Measurements from ENCODE around the gene DPF1.
"Not testable (repeated sequence)": the region's sequence is repeated elsewhere in the genome, so short reads cannot be mapped to it uniquely, and the experiment has no call there.

DPF1 gene

DNA sequence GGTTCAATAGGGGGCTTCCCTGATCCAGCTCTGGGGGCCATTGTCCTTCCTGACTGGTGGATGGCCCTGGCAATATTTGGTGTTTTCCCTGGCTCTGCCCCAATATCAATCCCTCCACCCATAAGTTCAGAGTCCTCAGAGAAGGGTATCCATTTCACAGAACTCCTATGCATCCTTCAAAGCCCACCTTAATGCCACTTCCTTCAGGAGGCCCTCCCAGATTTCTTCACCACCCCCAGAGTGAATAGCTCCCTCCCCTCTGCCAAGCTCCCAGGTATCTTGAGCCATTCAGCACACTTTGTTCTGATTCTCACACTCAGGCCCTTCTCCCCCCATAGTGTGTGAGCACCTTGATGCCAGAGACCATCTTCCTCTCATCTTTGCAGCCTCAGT is 26.4 kb upstream of the DPF1 start:
- no peak for DNase-seq

DNA sequence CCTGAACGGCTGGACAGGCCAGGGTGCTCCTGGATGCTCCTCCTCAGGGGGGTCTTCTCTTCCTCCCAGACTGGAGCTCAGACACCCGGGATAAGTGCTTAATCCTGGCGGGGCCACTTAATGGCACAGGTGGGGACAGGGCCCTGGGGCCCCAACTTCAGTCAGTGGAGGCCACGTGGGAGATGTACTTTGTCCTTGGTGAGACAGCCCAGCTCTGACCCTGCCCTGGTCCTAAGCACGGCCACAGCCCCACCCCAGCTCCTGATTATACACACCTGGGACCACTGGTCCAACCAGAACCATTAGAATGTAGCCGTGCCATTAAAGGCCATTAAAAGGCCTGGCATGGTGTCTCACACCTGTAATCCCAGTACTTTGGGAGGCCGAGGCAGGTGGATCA is 24.4 kb upstream of the DPF1 start:
- no peak for DNase-seq

DNA sequence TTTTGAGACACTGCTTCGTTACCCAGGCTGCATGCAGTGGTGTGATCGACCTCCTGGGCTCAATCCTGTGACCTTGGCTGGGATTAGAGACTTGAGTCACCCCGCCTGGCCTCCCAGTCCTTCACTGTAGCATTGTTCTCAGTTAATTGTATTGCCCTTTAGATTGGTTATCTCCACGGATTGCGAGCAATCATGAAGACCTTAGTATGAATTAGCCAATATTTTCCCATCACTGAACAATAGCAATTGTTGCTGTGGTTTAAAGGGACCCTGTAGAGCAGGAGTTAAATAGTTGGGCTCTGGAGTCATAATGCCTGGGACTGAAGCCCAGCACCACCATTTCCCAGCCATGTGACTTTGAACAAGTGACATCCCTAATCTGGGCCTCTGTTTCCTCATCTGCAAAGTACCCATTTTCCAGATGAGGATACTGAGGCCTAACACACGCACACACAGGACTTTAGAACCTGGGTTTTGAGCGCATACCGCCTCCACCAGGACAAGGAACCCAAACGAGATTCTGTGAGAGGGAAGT is 23.8 kb upstream of the DPF1 start:
- no peak for DNase-seq

DNA sequence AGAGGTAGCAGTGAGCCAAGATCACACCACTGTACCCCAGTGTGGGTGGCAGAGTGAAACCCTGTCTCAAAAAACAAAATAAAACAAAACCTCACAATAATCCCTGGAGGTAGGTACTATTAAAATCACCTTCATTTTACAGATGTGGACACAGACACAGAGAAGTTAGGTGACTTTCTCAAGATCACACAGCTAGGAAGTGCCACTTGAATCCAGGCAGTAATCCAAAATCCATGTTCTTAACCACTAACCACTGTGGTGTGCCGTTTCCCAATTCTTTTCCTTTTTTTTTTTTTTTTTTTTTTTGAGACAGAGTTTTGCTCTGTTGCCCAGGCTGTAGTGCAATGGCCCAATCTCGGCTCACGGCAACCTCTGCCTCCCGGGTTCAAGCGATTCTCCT is 23.1 kb upstream of the DPF1 start:
- no peak for DNase-seq

DNA sequence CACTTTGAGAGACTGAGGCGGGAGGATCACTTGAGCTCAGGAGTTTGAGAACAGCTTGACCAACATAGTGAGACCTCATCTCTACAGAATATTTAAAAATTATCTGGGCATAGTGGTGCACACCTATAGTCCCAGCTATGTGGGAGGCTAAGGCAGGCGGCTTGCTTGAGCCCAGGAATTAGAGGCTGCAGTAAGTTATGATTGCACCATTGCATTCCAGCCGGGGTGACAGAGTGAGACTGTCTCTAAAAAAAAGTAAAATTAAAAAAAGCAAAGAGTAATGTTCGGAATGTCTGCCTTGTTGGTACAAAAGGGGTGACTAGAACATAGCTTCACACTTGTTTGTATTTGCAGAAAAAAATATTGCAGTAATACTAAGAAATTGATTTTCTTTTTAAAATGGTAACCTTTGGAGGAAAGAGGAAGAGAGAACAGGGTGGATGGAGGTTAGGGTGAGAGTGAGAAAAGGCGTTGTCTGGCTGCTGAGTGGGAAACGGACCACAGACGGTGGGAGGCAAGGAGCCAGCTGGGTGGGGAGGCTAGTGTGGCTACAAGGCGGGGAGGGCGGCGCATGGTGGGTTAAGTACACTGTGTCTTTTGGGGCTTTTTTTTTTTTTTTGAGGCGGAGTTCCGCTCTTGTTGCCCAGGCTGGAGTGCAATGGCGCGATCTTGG is 21.9 kb upstream of the DPF1 start:
- DNase-seq: no peak

DNA sequence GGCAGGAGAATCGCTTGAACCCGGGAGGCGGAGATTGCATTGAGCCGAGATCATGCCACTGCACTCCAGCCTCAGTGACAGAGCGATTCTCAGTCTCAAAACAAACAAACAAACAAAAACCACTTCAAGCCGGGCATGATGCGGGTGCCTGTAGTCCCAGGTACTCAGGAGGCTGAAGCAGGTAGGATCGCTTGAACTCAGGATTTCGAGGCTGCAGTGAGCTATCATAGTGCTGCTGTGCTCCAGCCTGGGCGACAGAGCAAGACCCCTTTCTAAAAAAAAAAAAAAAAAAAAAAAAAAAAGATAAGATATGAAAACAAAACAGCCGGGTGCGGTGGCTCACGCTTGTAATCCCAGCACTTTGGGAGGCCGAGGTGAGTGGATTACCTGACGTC is 19.3 kb upstream of the DPF1 start:
- no peak for DNase-seq

DNA sequence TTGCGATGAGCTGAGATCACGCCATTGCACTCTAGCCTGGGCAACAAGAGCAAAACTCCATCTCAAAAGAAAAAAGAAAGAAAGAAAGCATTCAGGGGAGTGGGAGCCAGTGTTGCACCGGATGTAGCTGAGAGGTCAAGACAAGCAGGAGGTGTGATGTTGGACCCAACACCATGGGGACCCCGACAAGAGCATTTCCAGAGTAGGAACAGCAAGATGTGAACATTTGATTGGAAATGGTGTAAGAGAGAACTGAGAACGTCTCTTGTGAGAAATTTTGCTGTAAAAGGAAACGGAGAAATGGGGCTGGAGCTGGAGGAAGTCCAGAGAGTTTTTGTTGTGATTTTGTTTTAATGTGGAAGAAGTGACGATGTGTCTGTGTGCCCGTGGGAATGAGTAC is 15.8 kb upstream of the DPF1 start:
- no peak for DNase-seq

DNA sequence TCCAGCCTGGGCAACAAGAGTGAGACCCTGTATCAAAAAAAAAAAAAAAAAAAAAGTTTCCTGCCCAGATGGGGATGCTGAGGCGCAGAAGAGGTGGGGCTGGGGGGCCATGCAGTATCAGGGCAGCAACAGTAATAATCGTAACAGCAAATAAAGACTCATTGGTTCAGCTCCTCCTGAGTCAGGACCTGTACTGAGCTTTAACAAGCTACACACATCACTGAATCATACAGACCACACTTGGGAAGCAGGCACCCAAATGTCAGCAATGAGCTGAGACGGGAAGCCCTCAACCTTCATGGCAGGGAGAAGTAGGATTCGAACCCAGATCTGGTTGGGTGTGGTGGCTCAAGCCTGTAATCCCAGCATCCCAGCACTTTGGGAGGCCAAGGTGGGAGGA is 10.6 kb upstream of the DPF1 start:
- DNase-seq: no peak

DNA sequence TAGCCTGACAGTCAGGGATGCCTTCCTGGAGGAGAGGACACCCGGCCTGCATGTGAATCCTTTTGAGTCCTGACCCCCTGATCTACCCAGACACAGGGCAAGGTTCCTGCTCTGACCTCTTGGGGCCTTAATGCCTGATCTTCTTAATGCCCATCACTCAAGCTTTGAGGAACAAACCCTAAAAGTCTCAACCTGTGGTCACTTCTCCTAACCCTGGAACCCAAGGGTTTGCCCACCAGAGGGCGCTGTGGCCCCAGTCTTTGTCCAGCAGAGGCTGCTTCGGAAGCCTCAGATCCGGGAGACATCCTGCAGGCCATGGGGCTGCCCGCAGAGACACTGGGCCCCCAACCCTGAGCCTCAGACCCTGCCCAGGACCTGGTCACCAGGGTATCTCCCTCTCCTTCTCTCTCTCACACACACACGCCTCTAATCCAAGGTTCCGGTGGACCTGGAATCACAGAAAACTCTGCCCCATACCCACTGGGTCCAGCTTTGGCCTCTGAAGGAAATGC is 9.8 kb upstream of the DPF1 start:
- peak; percentile 36 for DNase-seq

DNA sequence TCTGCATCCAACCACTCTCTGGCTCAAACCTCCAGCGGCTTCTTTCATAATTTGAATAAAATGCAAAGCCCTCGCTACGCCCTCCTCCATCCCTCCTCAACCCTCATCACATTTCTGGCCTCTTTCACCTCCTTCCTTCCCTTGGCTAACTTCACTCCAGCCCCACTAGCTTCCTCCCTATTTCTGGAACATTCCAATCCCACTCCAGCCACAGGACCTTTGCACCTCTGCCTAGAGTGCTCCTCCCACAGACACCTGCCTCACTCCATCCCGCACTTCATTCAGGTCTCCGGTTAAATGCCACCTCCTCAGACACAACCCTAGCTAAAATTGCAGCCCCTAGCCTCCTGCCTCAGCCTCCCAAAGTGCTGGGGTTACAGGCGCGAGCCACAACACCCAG is 7.9 kb upstream of the DPF1 start:
- no peak for DNase-seq

DNA sequence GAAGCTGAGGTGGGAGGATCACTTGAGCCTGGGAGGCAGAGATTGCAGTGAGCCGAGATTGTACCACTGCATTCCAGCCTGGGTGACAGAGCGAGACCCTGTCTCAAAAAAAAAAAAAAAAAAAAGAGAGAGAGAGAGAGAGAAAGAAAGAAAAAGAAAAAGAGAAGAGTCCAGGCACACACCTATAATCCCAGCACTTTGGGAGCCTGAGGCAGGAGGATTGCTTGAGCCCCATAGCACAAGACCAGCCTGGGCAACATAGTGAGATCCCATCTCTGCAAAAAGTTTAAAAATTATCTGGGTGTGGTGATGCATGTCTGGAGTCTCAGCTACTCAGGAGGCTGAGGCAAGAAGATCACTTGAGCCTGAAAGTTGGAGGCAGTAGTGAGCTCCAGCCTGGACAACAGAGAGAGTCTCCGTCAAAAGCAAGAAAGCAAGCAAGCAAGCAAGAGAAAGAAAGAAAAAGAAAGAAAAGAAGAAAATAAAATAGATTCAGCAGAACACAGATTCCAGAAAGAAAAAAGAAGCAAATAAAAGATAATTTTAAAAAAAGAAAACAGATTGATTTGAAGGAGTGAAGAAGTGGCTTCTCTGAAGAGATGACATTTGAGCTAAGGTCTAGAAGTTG is 6.6 kb upstream of the DPF1 start:
- DNase-seq: not testable (repeated sequence)

DNA sequence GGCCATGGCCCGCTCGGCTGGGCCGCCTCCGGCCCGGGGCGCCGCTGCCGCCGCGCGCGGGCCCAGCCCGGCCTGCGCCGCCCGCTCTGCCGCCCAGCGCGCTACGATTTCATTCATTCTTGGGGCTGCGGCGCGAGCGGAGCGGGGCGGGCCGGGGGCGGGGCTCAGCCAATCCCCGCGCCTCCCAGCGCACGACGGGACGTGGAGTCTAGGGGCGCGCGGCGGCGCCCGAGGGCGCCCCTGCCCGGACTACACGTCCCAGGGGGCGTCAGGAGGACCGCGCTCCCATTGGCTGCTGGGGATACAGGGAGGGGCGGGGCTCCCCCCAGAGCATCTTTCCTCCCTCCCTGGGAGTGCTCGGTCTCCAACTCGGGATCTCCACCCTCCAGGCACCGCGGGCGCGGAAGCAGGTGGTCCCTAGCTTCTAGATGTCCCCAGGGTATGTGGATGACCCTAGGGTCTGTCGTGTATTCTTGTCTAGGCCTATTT is 5.6 kb upstream of the DPF1 start:
- DNase-seq: peak; percentile 94

DNA sequence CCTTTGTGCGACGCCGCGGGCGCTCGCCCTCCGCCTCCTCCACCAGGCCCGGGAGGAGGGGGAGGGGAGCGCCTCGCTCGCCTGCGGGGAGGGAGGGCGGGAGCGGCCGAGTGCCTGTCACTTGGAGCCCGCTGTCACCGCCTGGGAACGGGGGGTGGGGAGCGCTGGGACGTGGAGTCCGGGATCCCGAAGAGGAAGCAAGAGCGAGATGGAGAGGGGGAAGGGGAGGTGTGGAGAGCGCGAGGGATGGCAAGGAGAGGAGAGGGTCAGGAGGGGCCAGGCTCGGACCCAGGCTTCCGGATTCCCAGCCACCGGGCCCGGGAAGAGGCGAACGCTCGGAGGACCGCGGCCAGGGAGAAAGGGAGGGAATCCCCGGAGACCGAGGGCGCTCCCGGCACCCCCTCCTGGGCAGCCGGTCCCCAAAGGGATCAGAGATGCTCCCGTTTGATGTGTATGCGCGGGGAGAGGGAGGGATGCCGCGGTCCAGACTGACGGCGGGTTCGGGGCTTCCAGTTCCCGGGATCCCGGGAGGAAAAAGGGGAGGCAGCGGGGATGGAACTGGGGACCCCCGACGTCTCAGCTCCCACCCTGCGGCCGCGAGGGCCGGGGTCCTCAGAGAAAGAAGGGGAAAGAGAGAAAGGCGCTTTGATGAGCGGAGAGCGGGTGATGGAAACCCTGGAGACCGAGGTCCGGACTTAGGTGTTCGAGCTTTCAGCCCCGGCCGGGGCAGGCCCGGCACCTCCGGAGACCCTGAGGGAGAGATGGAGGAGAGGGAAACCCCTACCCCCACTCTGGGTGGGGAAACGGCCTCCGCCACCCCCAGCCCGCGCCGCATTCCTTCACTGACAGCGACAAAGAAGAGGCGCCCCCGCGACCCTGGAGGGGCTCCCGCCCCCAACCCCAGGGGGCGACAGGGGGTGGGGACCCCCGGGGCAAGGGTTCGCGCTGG is 4.7 kb upstream of the DPF1 start:
- DNase-seq: peak; percentile 41

DNA sequence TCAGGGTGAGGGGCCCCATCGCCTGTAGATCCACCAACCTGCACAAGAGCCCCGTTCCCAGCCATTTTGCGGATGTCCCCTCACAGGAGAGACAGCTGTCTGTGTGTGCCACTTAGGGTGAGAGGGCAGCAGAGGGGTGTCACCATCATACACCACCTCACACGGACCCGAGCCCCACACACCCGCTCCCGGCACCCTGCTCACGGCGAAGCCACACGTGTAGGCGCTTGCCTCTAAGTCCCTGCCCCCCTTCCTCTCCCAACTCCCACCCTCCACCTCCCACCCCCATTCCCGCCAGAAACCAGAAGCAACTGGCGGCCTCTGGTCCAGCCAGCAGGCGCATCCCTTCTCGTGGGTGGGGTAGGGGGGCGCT is 4.0 kb upstream of the DPF1 start:
- DNase-seq: no peak

DNA sequence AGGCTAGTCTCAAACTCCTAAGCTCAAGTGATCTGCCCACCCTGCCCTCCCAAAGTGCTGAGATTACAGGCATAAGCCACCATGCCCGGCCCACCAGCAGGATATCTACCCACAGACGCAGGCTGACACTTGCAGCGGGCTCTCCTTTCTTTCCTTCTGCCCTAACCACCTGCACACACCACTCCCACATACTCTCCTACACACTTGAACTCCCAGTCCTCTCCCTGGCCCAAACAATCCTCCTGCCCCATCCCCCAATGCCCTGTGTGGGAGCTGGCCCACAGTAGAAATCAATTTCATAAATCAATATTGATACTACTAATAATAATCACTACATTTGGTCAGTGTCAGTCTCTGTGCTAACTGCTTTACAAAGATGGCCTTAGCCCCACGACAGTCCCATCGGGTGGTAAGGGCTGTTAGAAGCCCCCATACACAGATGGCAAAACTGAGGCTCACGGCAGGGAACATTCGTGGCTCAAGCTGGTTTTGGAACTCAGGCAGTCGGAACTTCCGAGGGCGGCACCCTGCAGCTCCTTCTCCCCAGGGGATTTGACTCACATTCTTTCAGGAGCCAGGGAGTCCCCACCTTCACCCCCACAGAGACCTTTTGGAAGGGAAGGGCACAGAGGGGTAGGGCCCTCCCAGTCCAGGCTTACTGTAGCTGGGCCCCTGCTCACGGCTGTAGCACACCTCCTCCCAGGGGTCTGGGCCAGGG is 3.4 kb upstream of the DPF1 start:
- DNase-seq: no peak

DNA sequence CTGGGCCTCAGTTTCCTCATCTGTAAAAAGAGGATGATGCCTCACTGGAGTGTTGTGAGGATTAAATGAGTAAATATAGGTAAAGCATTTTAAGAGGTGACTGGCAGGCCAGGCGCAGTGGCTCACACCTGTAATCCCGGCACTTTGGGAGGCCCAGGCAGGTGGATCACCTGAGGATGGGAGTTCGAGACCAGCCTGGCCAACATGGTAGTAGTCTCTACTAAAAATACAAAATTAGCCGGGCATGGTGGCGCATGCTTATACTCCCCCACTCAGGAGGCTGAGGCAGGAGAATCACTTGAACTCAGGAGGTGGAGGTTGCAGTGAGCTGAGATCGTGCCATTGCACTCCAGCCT is 819 bp upstream of the DPF1 start:
- DNase-seq: not testable (repeated sequence)

DNA sequence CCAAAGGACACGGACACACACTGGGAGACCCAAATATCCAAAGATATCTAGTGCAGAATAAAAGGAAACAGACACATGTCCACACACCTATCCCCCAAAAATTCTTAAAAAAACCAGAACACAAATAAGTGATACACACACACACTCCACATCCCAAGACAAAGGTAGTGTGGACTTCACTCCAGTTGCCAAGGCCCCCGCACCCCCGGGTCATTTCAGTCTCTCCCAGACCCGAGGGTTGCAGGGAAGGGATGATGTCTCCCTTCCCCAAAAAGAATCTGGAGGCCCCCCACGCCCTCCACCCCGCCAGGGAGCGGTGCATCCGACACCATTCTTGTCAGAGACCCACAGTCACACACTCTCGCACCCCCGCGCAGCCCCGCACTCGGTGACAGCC is 407 bp downstream of the DPF1 start:
- DNase-seq: no peak

DNA sequence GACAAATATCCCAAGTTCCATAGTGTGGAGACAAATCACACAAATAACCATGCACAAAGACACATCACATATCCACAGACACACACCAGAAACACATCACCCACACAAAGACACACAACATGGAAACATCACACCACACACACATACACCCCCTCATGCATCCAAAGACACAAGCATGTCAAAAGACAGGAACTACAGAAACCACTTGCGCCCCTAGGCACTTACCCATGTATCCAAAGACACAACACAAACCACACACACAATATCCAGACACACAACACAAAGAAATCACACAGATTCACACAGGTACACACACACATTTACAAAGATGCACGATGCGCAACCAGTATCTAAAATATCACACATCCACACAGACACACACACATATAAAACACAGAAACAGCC is 901 bp downstream of the DPF1 start:
- no peak for DNase-seq

DNA sequence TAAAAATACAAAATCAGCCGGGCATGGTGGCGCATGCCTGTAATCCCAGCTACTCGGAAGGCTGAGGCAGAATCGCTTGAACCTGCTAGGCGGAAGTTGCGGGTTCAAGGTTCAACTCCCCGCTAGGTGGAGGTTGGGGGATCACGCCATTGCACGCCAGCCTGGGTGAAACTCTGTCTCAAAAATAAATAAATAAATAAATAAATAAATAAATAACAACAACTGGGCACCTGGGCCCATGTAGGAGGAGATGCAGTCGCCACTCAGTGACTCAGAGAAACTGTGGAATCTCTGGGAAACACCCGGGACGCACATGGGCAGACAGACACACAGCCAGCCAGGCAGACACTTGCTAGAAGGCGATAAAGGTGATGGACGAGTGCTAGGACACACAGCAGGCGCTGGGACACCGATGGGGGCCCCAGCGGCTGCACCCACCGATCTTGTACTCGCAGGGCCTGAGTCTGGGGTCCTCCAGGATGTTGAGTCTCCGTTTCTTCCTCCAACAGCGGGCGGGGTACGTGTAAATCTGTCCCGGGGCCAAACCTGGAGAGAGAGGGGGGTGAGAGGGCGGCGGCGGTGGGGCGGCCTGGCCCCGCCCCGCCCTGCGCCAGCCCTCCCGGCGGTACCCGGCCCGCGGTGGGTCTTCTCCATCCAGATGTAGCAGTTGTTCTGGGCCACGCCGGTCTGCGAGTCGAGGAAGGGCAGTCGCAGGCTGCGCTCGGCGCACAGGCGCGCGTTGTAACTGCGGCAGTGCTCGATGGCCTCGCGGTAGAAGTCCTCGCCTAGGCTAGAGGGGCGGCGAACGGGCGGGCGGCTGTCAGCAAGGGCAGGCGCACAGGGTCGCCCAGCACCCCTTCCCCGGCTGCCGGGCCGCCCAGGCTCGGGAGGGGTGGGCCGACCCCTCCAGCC is 1.8 kb downstream of the DPF1 start:
- no peak for DNase-seq

DNA sequence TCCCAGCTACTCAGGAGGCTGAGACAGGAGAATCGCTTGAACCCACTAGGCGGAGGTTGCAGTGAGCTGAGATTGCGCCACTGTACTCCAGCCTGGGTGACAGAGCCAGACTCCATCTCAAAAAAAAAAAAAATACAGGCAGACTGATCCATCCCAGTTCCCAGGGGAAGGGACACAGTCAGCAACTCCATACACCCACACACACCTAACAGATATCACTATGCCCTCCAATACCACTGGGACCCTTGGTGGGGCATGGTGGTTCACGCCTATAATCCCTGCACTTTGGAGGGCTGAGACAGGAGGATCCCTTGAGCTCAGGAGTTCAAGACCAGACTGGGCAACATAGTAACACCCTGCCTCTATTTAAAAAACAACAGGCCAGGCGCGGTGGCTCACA is 2.6 kb downstream of the DPF1 start:
- DNase-seq: no peak

DNA sequence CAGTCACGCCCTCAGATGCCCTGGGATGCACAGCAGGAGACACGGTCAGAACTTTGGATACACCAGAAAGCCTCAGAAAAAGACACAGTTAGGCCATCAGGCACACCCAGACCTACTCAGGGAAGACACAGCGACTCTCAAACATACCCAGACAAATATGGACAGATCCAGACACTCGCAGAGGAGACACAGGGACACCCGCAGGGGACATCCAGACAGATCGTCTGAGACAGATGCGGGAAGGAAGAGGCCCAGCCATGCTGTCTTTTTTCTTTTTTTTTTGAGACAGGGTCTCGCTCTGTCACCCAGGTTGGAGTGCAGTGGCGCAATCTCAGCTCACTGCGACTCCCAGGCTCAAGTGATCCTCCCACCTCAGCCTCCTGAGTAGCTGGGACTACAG is 4.8 kb downstream of the DPF1 start:
- no peak for DNase-seq

DNA sequence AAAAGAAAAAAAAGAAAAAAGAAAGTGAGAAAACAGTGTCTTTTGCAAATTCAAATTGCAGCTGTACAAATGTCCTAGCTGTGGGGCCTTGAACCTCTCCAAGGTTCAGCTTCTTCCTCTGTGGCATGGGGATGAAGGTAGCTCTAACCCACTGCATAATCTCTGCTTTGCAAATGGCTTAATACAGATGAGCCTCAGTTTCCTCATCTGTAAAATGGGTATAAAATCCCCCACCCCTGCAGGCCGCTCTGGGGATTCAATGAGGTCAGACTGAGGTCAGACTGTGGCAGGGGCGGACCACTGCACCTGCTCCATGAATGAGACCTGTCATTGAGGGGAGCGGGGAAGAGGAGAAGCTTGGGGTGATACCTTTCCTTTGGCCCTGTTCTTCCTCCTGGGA is 5.8 kb downstream of the DPF1 start:
- no peak for DNase-seq
